Measurements from ENCODE around the gene GALNT14. TPM values are rescaled to one million over a fixed set of nuclear protein-coding genes. Genes with fewer than 3 reads are reported as not detected.

The GALNT14 gene
- total and polyA plus RNA-seq, 12 donors: 0.39 to 8.9 (median 1.7) TPM; not detected in 2

- no peaks in the 10 kb centered on the region for H3K9me3 ChIP-seq (replicated peaks in 1 of 3)
- H3K27me3 ChIP-seq: no peaks in the 10 kb centered on the region
- no peak for DNase-seq
- no peak overlapping the region for H3K27ac ChIP-seq
- no peak overlapping the region for H3K4me3 ChIP-seq
- no peaks in the 10 kb centered on the region for H3K36me3 ChIP-seq (replicated peaks in 1 of 2)
- TF ChIP-seq POLR2A (IDR thresholded peaks at IDR 0.05) (no peak), CTCF (IDR thresholded peaks at IDR 0.05) (no peak)
- intact Hi-C loops (cut with DNase I): no loop called here
- H3K4me1 ChIP-seq (replicated peaks in 1 of 2): no peaks in the 10 kb centered on the region
These were observed 24.5 kb downstream of the GALNT14 start for GRCh38 chr2:31113765-31114164.

- H3K9me3 ChIP-seq (replicated peaks in 1 of 3): no peaks in the 10 kb centered on the region
- WGBS, 4 donors: 85 to 91% (median 90%) methylated on average over 3 of the region's 3 CpGs
These were observed 25.7 kb downstream of the GALNT14 start for GRCh38 chr2:31112544-31112943.

GRCh38 chr2:31110998-31111397 is 27.2 kb downstream of the GALNT14 start:
- H3K4me3 ChIP-seq: no peak overlapping the region
- H3K4me1 ChIP-seq (replicated peaks in 1 of 2): no peaks in the 10 kb centered on the region
- H3K9me3 ChIP-seq (replicated peaks in 1 of 3): no peaks in the 10 kb centered on the region
- TF ChIP-seq CTCF (IDR thresholded peaks at IDR 0.05) (no peak), POLR2A (IDR thresholded peaks at IDR 0.05) (no peak)
- no peaks in the 10 kb centered on the region for H3K27me3 ChIP-seq
- no peak overlapping the region for H3K27ac ChIP-seq
- DNase-seq: no peak
- WGBS, 4 donors: 57 to 75% (median 73%) methylated on average over 2 to 3 of the region's 3 CpGs
- intact Hi-C loops (cut with DNase I): no loop called here
- no peaks in the 10 kb centered on the region for H3K36me3 ChIP-seq (replicated peaks in 1 of 2)

More at GRCh38 chr2:31112544-31112943, 25.7 kb downstream of the GALNT14 start:
- Histone ChIP-seq H3K4me3 (no peak overlapping the region), H3K27ac (no peak overlapping the region), H3K4me1 (replicated peaks in 1 of 2) (no peaks in the 10 kb centered on the region), H3K27me3 (no peaks in the 10 kb centered on the region), H3K36me3 (replicated peaks in 1 of 2) (no peaks in the 10 kb centered on the region)
- TF ChIP-seq CTCF (IDR thresholded peaks at IDR 0.05) (no peak), POLR2A (IDR thresholded peaks at IDR 0.05) (no peak)
- DNase-seq: no peak
- intact Hi-C loops (cut with DNase I): no loop called here

GRCh38 chr2:31110431-31110830 is 27.8 kb downstream of the GALNT14 start:
- Histone ChIP-seq H3K36me3 (replicated peaks in 1 of 2) (no peaks in the 10 kb centered on the region), H3K4me1 (replicated peaks in 1 of 2) (no peaks in the 10 kb centered on the region), H3K4me3 (no peak overlapping the region), H3K27me3 (no peaks in the 10 kb centered on the region), H3K27ac (no peak overlapping the region), H3K9me3 (replicated peaks in 1 of 3) (no peaks in the 10 kb centered on the region)
- intact Hi-C loops (cut with DNase I): no loop called here
- 55 to 72% (median 58%) methylated on average over 3 of the region's 3 CpGs for WGBS, 4 donors
- DNase-seq: no peak
- no peak for TF ChIP-seq CTCF (IDR thresholded peaks at IDR 0.05)
- TF ChIP-seq POLR2A (IDR thresholded peaks at IDR 0.05): no peak

All from adrenal gland (tissue), 12 donors.